H1 (cell line): ENCODE data around the gene RFK. TPM values are rescaled to one million over a fixed set of nuclear protein-coding genes. Genes with fewer than 3 reads are reported as not detected.

Source experiments
- CTCF ChIA-PET: fragments of 300-600 bp; sonication (Branson Sonifier 250); formaldehyde crosslinking; loops from one replicate; lab custom pipeline; 2021; ENCODE audit not compliant: partially characterized antibody; lab: Charles Lee
- POLR2A ChIA-PET: fragments of 300-600 bp; sonication (Branson Sonifier 250); formaldehyde crosslinking; loops from one replicate; lab custom pipeline; 2021; ENCODE audit warnings: inconsistent platforms; ENCODE audit not compliant: partially characterized antibody; lab: Charles Lee
- DNase-seq, 2 experiments: peaks; one replicate each; pipeline versions ENCODE4 v3.0.0 to v3.0.0-alpha.2; 2010 to 2022; ENCODE audit warnings: low spot score in 2 of 2, low read depth in 1 of 2, mixed read lengths in 1 of 2
- FAIRE-seq: peaks from 2 replicates; lab custom pipeline; 2011; peaks lifted over from hg19 to GRCh38; lab: Jason Lieb, UNC
- H2AFZ ChIP-seq: 2 replicates; pipeline ENCODE4 v1.8.1; 2012; ENCODE audit warnings: low read length, inconsistent platforms
- H2AK5ac ChIP-seq: 2 replicates; pipeline ENCODE4 v1.6.1; 2013; ENCODE audit warnings: low read depth, low read length
- H2BK120ac ChIP-seq: replicated peaks from 2 replicates; pipeline ENCODE3; 2013; ENCODE audit warnings: low read depth, low read length, inconsistent platforms
- H2BK12ac ChIP-seq: 2 replicates; pipeline ENCODE4 v1.6.1; 2013; ENCODE audit warnings: low read depth, low read length
- H2BK15ac ChIP-seq: 2 replicates; pipeline ENCODE4 v1.6.1; 2013; ENCODE audit warnings: low read length
- H2BK20ac ChIP-seq: 2 replicates; pipeline ENCODE4 v1.6.1; 2013; ENCODE audit warnings: low read length
- H2BK5ac ChIP-seq: 2 replicates; pipeline ENCODE4 v1.6.1; 2013; ENCODE audit warnings: low read depth, low read length
- H3K14ac ChIP-seq: 2 replicates; pipeline ENCODE4 v1.6.1; 2013; ENCODE audit warnings: inconsistent platforms; ENCODE audit not compliant: insufficient read length
- H3K18ac ChIP-seq: 2 replicates; pipeline ENCODE4 v1.6.1; 2013; ENCODE audit warnings: low read length; ENCODE audit errors: extremely low read depth
- H3K23ac ChIP-seq: 2 replicates; pipeline ENCODE4 v1.6.1; 2013; ENCODE audit warnings: inconsistent platforms; ENCODE audit not compliant: insufficient read length
- H3K23me2 ChIP-seq: 2 replicates; pipeline ENCODE4 v1.6.1; 2013; ENCODE audit warnings: low read depth, low read length
- H3K27ac ChIP-seq: 2 replicates; pipeline ENCODE4 v1.6.1; 2011; ENCODE audit warnings: low read depth, low read length, inconsistent platforms
- H3K27me3 ChIP-seq, 4 experiments: replicated peaks in 1 of 4; 1 replicate in 1 of 4; 2 replicates in 3 of 4; pipeline versions ENCODE4 v1.6.1 to v1.8.1; 2011 to 2013; ENCODE audit warnings: low read length in 3 of 4, mild to moderate bottlenecking in 3 of 4, inconsistent platforms in 2 of 4, mixed read lengths in 2 of 4, moderate library complexity in 1 of 4; ENCODE audit not compliant: control insufficient read depth in 3 of 4, insufficient read depth in 3 of 4; ENCODE audit errors: extremely low read depth in 1 of 4
- H3K36me3 ChIP-seq, 4 experiments: 2 replicates each; pipeline versions ENCODE4 v1.6.1 to v1.8.1; 2011 to 2013; ENCODE audit warnings: mild to moderate bottlenecking in 4 of 4, low read length in 3 of 4, moderate library complexity in 2 of 4, control low read depth in 1 of 4, inconsistent platforms in 1 of 4; ENCODE audit not compliant: insufficient read depth in 4 of 4, control insufficient read depth in 2 of 4
- H3K4ac ChIP-seq: replicated peaks from 2 replicates; pipeline ENCODE3; 2013; ENCODE audit warnings: low read length, low read depth, mixed read lengths, inconsistent platforms; ENCODE audit not compliant: insufficient read length
- H3K4me1 ChIP-seq, 4 experiments: replicated peaks in 1 of 4; 1 replicate in 1 of 4; 2 replicates in 3 of 4; pipeline versions ENCODE4 v1.6.1 to v1.8.1; 2011 to 2013; ENCODE audit warnings: low read length in 3 of 4, inconsistent platforms in 2 of 4, mixed read lengths in 1 of 4; ENCODE audit not compliant: insufficient read depth in 4 of 4, control insufficient read depth in 3 of 4
- H3K4me2 ChIP-seq, 2 experiments: 2 replicates each; pipeline versions ENCODE4 v1.6.1 to v1.8.1; 2011 to 2013; ENCODE audit warnings: low read depth in 2 of 2, low read length in 2 of 2, control low read depth in 1 of 2, inconsistent platforms in 1 of 2, mild to moderate bottlenecking in 1 of 2; ENCODE audit not compliant: insufficient read depth in 1 of 2
- H3K4me3 ChIP-seq, 4 experiments: fragments of 200-600, 300-600 bp in 1 of 4; sonication (generic), shearing (Covaris generic), sonication (Bioruptor Twin) in 1 of 4; 2 replicates each; pipeline versions ENCODE4 v1.5.1 to v1.8.1; 2011 to 2016; ENCODE audit warnings: low read length in 4 of 4, low read depth in 3 of 4, control low read depth in 2 of 4, inconsistent platforms in 2 of 4, mild to moderate bottlenecking in 2 of 4, mixed read lengths in 1 of 4, moderate library complexity in 1 of 4; ENCODE audit not compliant: insufficient read depth in 2 of 4; ENCODE audit errors: extremely low read depth in 1 of 4
- H3K56ac ChIP-seq: replicated peaks from 2 replicates; pipeline ENCODE3; 2013; ENCODE audit warnings: low read depth, mild to moderate bottlenecking, mixed read lengths, low read length, inconsistent platforms; ENCODE audit not compliant: insufficient read length
- H3K79me1 ChIP-seq: 2 replicates; pipeline ENCODE4 v1.6.1; 2013; ENCODE audit warnings: low read depth, low read length, control low read depth
- H3K79me2 ChIP-seq, 2 experiments: 2 replicates each; pipeline versions ENCODE4 v1.6.1 to v1.8.1; 2012 to 2013; ENCODE audit warnings: low read length in 2 of 2, mild to moderate bottlenecking in 2 of 2, inconsistent platforms in 1 of 2; ENCODE audit not compliant: insufficient read depth in 2 of 2, control insufficient read depth in 1 of 2
- H3K9ac ChIP-seq, 4 experiments: replicated peaks in 1 of 4; 1 replicate in 1 of 4; 2 replicates in 3 of 4; pipeline versions ENCODE4 v1.6.1 to v1.8.1; 2011 to 2013; ENCODE audit warnings: low read depth in 3 of 4, low read length in 3 of 4, control low read depth in 2 of 4, mild to moderate bottlenecking in 2 of 4, moderate library complexity in 2 of 4, inconsistent platforms in 1 of 4; ENCODE audit errors: extremely low read depth in 1 of 4
- H3K9me3 ChIP-seq, 2 experiments: 2 replicates each; pipeline versions ENCODE4 v1.6.1 to v1.8.1; 2012 to 2013; ENCODE audit warnings: mild to moderate bottlenecking in 2 of 2, moderate library complexity in 2 of 2, control low read depth in 1 of 2, inconsistent platforms in 1 of 2, low read depth in 1 of 2, low read length in 1 of 2, mixed read lengths in 1 of 2; ENCODE audit not compliant: insufficient read depth in 2 of 2
- H4K20me1 ChIP-seq, 2 experiments: replicated peaks in 1 of 2; 2 replicates each; pipeline versions ENCODE3 to v1.8.1; 2011 to 2013; ENCODE audit warnings: inconsistent platforms in 2 of 2, low read length in 2 of 2, mild to moderate bottlenecking in 1 of 2; ENCODE audit not compliant: insufficient read depth in 2 of 2, control insufficient read depth in 1 of 2
- H4K5ac ChIP-seq: 2 replicates; pipeline ENCODE4 v1.6.1; 2013; ENCODE audit warnings: low read length, low read depth, mixed read lengths, inconsistent platforms; ENCODE audit not compliant: insufficient read length
- H4K8ac ChIP-seq: 2 replicates; pipeline ENCODE4 v1.8.0; 2013; ENCODE audit warnings: mild to moderate bottlenecking, moderate library complexity, low read length, inconsistent platforms; ENCODE audit not compliant: insufficient read depth; ENCODE audit errors: extremely low read depth
- H4K91ac ChIP-seq: replicated peaks from 2 replicates; pipeline ENCODE3; 2013; ENCODE audit warnings: low read length, mixed read lengths, inconsistent platforms; ENCODE audit not compliant: insufficient read length
- BACH1 ChIP-seq: IDR thresholded peaks from 2 replicates; pipeline ENCODE4 v1.6.1; 2012; ENCODE audit warnings: low read length, improper control_type of control experiment
- CHD1 ChIP-seq: IDR thresholded peaks from 2 replicates; pipeline ENCODE4 v1.6.1; 2012; ENCODE audit warnings: low read depth, low read length, improper control_type of control experiment
- POU5F1 ChIP-seq: IDR thresholded peaks from 2 replicates; pipeline ENCODE4 v1.6.1; 2011; ENCODE audit warnings: low read depth, mild to moderate bottlenecking, low read length, moderate library complexity
- RFX5 ChIP-seq: IDR thresholded peaks from 2 replicates; pipeline ENCODE4 v1.6.1; 2011; ENCODE audit warnings: low read depth, low read length, improper control_type of control experiment, borderline replicate concordance
- RXRA ChIP-seq: IDR thresholded peaks from 2 replicates; pipeline ENCODE4 v1.6.1; 2011; ENCODE audit warnings: low read depth, mild to moderate bottlenecking, low read length, moderate library complexity; ENCODE audit not compliant: insufficient read depth
- TAF7 ChIP-seq: optimal IDR thresholded peaks from 2 replicates; pipeline ENCODE3; 2011; ENCODE audit warnings: low read depth, mild to moderate bottlenecking, inconsistent platforms, low read length, moderate library complexity, borderline replicate concordance
- TEAD4 ChIP-seq: IDR thresholded peaks from 2 replicates; pipeline ENCODE4 v1.6.1; 2012; ENCODE audit warnings: low read depth, low read length, inconsistent platforms, mixed read lengths
- YY1 ChIP-seq: IDR thresholded peaks from 2 replicates; pipeline ENCODE4 v1.6.1; 2011; ENCODE audit warnings: low read depth, mild to moderate bottlenecking, low read length
- WGBS, 2 experiments: shearing (Covaris generic) in 1 of 2; methylation state at CpG; one replicate each; pipeline versions ENCODE4 v1.1.6 to v1.1.7; 2013 to 2015; ENCODE audit warnings: low lambda C conversion rate in 2 of 2, mixed read lengths in 2 of 2, inconsistent platforms in 1 of 2, low coverage in 1 of 2, missing lambda C conversion rate in 1 of 2; ENCODE audit not compliant: insufficient replicate concordance in 2 of 2, insufficient coverage in 1 of 2, insufficient read length in 1 of 2; ENCODE audit errors: extremely low coverage in 1 of 2, missing lambda C conversion rate in 1 of 2; 5-methylcytosine and 5-hydroxymethylcytosine counted together
- polyA plus RNA-seq, 7 experiments: library from polyadenylated mRNA; depleted of rRNA in 3 of 7; stranded (reverse) in 5 of 7; unstranded in 2 of 7; fragments of >200 nt in 5 of 7; fragments of 200-250 nt in 2 of 7; gene quantifications; 1 replicate in 5 of 7; 2 replicates in 1 of 7; 4 replicates in 1 of 7; pipeline versions ENCODE4 v1.2.1 to v1.2.3, GENCODE V29; 2011 to 2013; ENCODE audit warnings: missing spikeins in 2 of 7, mixed read lengths in 2 of 7
- total RNA-seq: library from RNA; stranded (reverse); fragmentation: NEBNext Ultra II Directional; extraction: Animal tissue kit (Norgen Biotek cat#: 25700); gene quantifications from 2 replicates; pipeline ENCODE4 v1.2.1, GENCODE V29; 2021
- TF ChIP-seq, protein P1 (sequence below): IDR thresholded peaks from 2 replicates; pipeline ENCODE4 v1.6.1; 2012; ENCODE audit warnings: inconsistent platforms
- TF ChIP-seq, protein P2 (sequence below): IDR thresholded peaks from 2 replicates; pipeline ENCODE4 v1.6.1; 2012; ENCODE audit warnings: inconsistent platforms

Gene RFK
- total and polyA plus RNA-seq, 2 of the 8 experiments (the other 6 are each of a cell fraction or from before 2014, with no cell fraction given): 4.3 to 10.6 TPM

DNA sequence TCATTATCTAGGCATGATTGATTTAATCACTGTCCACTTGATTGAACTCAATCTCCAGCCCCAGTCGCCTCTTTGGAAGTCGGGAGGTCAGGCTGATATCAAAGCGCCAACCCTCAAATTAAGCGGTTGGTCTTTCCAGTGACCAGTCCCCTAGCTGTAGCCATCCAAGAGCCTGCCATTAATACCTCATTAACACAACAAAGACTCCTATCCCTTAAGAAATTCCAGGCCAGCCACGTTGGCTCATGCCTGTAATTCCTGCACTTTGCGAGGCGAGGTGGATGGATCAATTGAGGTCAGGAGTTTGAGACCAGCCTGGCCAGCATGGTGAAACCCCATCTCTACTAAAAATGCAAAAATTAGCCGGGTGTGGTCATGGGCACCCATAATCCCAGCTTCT is 37.4 kb upstream of the RFK start:
- Histone ChIP-seq H2BK120ac (no peak overlapping the region), H3K4me1 (peaks cover 0 to 5% (median 0%) of the 10 kb centered on the region in 4 experiments; a peak in 5 of 7 replicates), H4K20me1 (no peaks in the 10 kb centered on the region), H3K36me3 (no peaks in the 10 kb centered on the region), H2BK12ac (0 out of 2 replicates have a peak overlapping the region, but pooled peaks have one; percentile 96), H2AK5ac (no peak overlapping the region), H3K9me3 (no peaks in the 10 kb centered on the region), H3K23ac (no peak overlapping the region), H3K23me2 (no peaks in the 10 kb centered on the region), H4K5ac (peak overlapping the region; percentile 10), H3K4me3 (no peak overlapping the region), H3K79me1 (no peaks in the 10 kb centered on the region), H3K18ac (0 out of 2 replicates have a peak overlapping the region, but pooled peaks have one; percentile 48), H4K91ac (no peak overlapping the region), H2BK20ac (0 out of 2 replicates have a peak overlapping the region, but pooled peaks have one; percentile 57), H4K8ac (0 out of 2 replicates have a peak overlapping the region, but pooled peaks have one; percentile 12), H3K27me3 (no peaks in the 10 kb centered on the region), H3K27ac (no peak overlapping the region; the same call in 1 of the 2 replicates), H3K14ac (no peak overlapping the region), H3K4me2 (0 out of 4 replicates have a peak overlapping the region, but pooled peaks of 1 of the 2 experiments have one; percentile 23), H3K9ac (no peak overlapping the region), H3K4ac (no peak overlapping the region), H3K56ac (no peak overlapping the region), H2BK15ac (no peak overlapping the region), H3K79me2 (no peaks in the 10 kb centered on the region), H2AFZ (no peak overlapping the region), H2BK5ac (0 out of 2 replicates have a peak overlapping the region, but pooled peaks have one; percentile 35)
- DNase-seq (no peak), FAIRE-seq (no peak)
- TF ChIP-seq RXRA (no peak), BACH1 (no peak), CHD1 (no peak), YY1 (0 out of 2 replicates have a peak, but pooled peaks have one; percentile 8), POU5F1 (0 out of 2 replicates have a peak, but pooled peaks have one; percentile 9), TEAD4 (peak; percentile 91), TAF7 (no peak), RFX5 (no peak)
- TF ChIP-seq, protein P1, sequence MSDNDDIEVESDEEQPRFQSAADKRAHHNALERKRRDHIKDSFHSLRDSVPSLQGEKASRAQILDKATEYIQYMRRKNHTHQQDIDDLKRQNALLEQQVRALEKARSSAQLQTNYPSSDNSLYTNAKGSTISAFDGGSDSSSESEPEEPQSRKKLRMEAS: peak; percentile 74; the same call in 1 of the 2 replicates
- TF ChIP-seq, protein P2, sequence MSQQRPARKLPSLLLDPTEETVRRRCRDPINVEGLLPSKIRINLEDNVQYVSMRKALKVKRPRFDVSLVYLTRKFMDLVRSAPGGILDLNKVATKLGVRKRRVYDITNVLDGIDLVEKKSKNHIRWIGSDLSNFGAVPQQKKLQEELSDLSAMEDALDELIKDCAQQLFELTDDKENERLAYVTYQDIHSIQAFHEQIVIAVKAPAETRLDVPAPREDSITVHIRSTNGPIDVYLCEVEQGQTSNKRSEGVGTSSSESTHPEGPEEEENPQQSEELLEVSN: peak; percentile 77
- CTCF ChIA-PET: interaction anchor here (0.9 to 4.1 kb wide), 2 partner anchors 11 to 188 kb away, joined by 3 to 23 read pairs; no protein-coding TSS in a partner anchor
- POLR2A ChIA-PET: interaction anchor here (1.7 kb wide), 1 partner anchor 38 kb away, joined by 4 read pairs; the partner anchor contains the start of gene RFK
- 85% methylated on average over 8 of the region's 8 CpGs; no CpG with 5 or more reads in 1 of the 2 experiments for WGBS, 2 experiments
